ENCODE data around the gene EGFL7. TPM values are rescaled to one million over a fixed set of nuclear protein-coding genes. Genes with fewer than 3 reads are reported as not detected.

EGFL7 gene
- total and polyA plus RNA-seq, 2 of the 8 experiments (the other 6 are each of a cell fraction or from before 2014, with no cell fraction given) = 37.8 to 53.4 TPM

DNA sequence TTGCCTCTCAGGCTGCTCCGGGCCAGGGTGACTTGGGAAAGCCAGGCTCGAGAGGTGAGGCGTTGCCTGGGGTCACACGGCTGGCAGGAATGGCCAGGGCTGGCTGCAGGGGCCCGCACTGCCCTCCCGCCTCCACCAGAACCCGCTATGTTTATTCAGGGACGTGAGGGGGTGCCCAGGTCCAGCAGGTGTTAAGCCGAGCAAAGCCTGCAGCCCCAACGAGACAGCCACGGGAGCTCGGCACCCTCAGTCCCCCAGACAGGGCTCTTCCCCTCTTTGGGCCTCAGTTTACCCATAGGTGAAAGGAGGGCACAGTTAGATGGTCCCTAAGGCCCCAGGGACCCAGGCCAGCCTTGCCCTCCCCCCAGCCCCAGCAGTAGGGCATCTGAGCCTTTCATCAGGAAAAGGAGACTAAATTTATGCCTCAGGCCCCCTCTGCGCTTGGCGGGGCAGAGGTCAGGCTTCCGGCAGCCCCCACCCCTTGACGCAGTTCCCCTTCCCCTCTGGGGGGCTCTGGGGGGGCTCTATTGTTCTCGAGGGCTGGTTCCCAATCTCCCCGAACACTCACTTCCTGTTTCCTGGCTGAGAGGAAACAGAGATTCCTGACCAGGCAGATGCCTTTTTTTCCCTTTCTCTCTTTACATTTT, 7.1 kb upstream of the EGFL7 start (continued):
- TF ChIP-seq KDM5A (IDR thresholded peaks at IDR 0.05; ENCODE audit: low read length) (no peak), CTBP2 (IDR thresholded peaks at IDR 0.05; ENCODE audit: borderline replicate concordance, insufficient read depth, insufficient read length, low read length) (no peak), RXRA (IDR thresholded peaks at IDR 0.05; ENCODE audit: insufficient read depth, low read depth, low read length) (no peak)
- TF ChIP-seq, protein P1, sequence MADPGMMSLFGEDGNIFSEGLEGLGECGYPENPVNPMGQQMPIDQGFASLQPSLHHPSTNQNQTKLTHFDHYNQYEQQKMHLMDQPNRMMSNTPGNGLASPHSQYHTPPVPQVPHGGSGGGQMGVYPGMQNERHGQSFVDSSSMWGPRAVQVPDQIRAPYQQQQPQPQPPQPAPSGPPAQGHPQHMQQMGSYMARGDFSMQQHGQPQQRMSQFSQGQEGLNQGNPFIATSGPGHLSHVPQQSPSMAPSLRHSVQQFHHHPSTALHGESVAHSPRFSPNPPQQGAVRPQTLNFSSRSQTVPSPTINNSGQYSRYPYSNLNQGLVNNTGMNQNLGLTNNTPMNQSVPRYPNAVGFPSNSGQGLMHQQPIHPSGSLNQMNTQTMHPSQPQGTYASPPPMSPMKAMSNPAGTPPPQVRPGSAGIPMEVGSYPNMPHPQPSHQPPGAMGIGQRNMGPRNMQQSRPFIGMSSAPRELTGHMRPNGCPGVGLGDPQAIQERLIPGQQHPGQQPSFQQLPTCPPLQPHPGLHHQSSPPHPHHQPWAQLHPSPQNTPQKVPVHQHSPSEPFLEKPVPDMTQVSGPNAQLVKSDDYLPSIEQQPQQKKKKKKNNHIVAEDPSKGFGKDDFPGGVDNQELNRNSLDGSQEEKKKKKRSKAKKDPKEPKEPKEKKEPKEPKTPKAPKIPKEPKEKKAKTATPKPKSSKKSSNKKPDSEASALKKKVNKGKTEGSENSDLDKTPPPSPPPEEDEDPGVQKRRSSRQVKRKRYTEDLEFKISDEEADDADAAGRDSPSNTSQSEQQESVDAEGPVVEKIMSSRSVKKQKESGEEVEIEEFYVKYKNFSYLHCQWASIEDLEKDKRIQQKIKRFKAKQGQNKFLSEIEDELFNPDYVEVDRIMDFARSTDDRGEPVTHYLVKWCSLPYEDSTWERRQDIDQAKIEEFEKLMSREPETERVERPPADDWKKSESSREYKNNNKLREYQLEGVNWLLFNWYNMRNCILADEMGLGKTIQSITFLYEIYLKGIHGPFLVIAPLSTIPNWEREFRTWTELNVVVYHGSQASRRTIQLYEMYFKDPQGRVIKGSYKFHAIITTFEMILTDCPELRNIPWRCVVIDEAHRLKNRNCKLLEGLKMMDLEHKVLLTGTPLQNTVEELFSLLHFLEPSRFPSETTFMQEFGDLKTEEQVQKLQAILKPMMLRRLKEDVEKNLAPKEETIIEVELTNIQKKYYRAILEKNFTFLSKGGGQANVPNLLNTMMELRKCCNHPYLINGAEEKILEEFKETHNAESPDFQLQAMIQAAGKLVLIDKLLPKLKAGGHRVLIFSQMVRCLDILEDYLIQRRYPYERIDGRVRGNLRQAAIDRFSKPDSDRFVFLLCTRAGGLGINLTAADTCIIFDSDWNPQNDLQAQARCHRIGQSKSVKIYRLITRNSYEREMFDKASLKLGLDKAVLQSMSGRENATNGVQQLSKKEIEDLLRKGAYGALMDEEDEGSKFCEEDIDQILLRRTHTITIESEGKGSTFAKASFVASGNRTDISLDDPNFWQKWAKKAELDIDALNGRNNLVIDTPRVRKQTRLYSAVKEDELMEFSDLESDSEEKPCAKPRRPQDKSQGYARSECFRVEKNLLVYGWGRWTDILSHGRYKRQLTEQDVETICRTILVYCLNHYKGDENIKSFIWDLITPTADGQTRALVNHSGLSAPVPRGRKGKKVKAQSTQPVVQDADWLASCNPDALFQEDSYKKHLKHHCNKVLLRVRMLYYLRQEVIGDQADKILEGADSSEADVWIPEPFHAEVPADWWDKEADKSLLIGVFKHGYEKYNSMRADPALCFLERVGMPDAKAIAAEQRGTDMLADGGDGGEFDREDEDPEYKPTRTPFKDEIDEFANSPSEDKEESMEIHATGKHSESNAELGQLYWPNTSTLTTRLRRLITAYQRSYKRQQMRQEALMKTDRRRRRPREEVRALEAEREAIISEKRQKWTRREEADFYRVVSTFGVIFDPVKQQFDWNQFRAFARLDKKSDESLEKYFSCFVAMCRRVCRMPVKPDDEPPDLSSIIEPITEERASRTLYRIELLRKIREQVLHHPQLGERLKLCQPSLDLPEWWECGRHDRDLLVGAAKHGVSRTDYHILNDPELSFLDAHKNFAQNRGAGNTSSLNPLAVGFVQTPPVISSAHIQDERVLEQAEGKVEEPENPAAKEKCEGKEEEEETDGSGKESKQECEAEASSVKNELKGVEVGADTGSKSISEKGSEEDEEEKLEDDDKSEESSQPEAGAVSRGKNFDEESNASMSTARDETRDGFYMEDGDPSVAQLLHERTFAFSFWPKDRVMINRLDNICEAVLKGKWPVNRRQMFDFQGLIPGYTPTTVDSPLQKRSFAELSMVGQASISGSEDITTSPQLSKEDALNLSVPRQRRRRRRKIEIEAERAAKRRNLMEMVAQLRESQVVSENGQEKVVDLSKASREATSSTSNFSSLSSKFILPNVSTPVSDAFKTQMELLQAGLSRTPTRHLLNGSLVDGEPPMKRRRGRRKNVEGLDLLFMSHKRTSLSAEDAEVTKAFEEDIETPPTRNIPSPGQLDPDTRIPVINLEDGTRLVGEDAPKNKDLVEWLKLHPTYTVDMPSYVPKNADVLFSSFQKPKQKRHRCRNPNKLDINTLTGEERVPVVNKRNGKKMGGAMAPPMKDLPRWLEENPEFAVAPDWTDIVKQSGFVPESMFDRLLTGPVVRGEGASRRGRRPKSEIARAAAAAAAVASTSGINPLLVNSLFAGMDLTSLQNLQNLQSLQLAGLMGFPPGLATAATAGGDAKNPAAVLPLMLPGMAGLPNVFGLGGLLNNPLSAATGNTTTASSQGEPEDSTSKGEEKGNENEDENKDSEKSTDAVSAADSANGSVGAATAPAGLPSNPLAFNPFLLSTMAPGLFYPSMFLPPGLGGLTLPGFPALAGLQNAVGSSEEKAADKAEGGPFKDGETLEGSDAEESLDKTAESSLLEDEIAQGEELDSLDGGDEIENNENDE (IDR thresholded peaks at IDR 0.05; ENCODE audit: insufficient replicate concordance, low read length) = no peak
